Activated CD8-positive, alpha-beta memory T cell treated with anti-CD3 and anti-CD28 coated beads, Interleukin-2, amount 50 U/mL, for 24 hours (primary cell): Measurements from ENCODE around the gene PIGC.
"Not testable (repeated sequence)": the region's sequence is repeated elsewhere in the genome, so short reads cannot be mapped to it uniquely, and the experiment has no call there.

Experiments used
- DNase-seq: peaks from one replicate; pipeline ENCODE4 v3.0.0-alpha.2; 2020; ENCODE audit errors: extremely low read depth

Gene PIGC

DNA sequence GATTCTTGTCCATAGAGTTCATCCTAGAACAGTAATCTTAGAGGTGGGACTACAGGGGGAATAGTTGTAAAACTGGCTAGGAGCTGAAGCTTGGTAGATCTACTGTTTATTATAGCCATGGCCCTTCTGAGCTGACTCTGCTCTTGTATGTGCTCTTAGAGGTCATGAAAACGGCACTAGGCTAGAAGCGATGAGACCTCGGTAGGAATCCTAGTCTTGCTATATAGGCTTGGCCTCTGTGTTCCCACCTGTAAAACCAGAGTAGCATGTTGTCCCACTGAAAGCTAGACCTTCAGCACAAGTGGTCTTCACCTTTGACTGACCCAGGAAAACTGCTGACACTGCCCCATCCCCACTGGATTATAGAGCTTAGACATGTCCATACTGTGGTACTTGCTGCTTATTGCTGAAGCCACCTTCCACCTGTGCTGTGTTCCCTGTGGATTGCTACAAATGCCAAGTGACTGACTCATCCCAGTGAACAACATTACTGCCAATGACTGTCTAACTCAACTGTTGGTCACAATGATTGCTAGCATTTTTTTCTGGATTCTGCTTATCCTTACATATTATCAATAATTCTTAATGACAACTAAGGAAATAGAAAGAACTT lies 23.0 kb upstream of the PIGC start:
- no peak for DNase-seq

DNA sequence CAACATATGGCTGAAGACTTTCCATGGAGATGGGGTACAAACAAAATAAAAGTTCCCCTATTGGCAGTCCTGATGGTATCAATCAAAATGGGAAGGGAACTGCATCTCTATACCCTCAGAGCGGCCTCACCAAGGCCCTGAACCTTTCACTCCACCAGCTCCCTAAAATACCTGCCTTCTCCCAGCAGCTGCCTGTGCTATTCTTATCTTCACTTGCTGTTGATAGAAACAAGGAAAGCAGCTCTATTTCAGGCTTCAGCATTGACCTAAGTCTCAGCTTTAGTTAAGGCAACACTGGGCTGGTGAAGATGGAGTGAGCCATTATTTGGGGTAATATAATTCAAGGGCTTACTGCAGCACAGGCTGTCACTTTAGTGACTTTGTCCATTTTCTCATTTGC lies 21.7 kb upstream of the PIGC start:
- no peak for DNase-seq

DNA sequence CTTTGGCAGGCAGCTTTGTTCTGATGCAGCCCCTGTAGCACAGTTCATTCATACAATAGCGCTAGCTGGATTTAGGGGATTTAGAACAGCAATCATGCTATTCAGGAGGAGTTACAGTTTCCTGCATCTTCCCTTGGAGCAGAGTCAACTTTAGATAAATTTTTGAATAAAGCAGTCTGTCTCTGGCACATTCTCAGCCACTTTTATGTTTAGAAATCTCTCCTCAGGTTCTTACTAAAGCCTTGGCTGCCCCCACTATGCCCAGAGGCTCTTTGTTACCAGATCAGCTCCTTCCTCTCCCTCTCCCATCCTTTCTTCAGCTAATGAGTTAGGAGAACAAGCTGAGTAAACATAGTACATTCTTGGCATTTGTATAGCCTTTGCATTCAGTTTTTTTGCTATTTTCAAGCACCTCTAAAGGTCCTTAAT lies 17.0 kb upstream of the PIGC start:
- DNase-seq: no peak

DNA sequence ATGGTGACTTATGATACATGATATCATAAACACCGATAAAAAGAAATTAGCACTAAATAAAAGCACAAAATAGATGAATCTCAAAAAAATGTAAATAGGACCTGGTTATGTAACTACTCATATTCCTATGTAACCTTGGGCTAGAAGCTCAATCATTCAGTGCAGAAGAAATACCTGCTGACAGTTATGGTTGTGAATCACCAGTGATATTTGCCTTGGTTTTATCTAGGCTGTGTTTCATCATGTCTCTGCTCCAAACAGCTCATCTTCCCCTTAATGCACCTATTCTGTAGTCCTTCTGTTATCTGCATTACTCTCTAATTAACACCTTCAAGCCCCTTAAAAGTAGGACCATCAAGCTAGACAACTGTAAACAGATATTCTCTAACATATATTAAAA lies 16.3 kb upstream of the PIGC start:
- DNase-seq: no peak

DNA sequence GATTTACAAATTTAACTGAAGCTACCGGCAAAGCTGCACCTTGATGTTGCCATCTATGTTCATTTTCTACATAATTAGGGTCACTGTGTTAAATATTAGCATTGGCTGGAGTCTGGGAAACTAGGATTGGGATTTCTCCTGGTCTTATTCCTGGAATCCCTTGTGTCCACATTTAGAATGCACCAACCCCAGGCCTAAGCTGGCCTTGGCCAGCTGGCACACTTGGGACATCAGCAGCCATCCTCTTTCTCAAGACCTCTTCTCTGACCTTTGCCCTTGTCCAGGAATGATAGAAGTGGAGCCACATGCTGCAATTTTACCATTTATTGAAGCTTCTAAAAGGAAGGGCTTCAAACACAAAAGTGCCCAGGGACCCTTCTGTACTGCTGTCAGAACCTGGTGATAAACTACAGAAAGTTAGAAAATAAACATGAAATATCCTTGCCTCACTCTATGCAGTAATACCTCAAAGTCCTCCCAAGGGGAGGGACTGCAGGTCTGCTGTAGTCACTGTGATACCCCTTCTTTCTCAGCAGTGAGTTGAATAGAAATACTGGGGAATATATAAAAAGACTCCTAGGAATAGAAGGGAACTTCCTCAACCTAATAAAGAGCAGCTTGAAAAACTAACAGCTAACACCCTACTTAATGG lies 13.7 kb upstream of the PIGC start:
- DNase-seq: no peak

DNA sequence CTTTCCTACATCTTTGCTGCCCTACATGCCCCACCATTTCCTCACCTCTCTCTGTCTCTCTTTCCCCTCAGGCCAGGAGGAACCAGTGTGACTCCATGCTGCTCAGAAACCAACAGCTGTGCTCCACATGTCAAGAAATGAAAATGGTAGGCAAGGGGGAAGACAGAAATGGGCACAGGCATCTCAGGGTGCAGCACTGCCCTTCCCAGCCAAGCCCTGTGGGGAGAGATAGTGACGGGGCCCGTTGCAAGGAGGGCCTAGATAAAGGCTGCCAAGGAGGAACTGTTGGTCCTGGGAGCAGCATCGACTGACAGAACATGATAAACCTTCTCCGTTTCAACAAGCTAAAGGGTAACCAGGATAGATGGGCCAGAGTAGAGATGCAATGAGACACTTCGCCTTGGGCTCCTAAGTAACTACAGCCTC lies 12.5 kb upstream of the PIGC start:
- DNase-seq: no peak

DNA sequence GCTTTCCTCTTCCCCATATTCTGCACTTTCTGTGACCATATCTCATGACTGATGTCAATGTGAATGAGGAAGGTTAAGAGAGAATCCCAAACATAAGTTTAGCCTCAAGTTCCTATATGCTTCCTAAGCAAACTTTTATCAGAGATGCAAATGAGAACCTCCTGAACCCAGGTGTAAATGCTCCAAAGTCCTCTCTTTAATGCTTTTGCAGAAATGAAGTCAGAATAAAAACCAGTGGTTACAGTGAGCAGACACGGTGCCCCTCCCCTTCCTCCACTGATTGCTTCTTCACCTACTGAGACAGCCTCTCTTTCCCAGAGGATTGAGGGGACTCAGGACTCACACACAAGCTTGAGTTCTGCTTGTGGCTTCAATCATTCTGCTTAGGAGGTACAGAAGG lies 11.6 kb upstream of the PIGC start:
- no peak for DNase-seq

DNA sequence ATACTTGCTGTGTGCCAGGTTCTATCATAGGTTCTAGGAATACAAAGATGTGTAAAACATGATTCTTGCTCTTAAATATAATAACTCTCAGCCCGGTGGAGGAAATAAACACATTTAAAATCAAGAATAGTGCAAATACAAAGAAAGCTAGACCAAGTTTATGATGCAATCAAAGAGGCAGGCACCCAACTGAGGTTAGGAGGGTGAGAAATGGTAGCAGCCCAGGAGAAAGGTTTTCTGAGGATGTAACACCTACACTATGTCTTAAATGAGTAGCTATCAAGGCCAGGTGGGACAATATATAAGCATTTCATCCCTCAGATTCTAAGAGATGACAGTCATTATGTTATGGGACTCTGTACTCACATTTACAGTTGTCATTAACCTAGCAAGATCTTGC lies 9.7 kb upstream of the PIGC start:
- DNase-seq: no peak

DNA sequence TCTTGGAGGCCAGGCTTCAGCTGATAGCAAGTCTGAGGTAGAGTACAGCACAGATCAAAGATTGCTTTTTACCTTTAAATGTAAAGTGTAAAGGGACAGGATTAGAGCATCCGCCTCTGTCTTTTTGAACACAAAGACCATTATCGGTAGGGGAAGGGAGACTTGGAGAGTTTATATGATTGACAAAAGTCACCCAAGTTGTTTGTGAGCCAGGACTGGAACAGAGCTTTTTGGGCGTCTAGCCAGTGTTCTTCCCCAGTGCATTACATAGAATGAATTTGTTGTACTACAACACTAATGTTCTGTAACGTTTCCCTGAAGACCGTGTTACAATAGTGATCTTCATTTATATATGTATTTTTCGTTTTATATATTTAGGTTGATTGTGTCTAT lies 9.3 kb upstream of the PIGC start:
- DNase-seq: no peak

DNA sequence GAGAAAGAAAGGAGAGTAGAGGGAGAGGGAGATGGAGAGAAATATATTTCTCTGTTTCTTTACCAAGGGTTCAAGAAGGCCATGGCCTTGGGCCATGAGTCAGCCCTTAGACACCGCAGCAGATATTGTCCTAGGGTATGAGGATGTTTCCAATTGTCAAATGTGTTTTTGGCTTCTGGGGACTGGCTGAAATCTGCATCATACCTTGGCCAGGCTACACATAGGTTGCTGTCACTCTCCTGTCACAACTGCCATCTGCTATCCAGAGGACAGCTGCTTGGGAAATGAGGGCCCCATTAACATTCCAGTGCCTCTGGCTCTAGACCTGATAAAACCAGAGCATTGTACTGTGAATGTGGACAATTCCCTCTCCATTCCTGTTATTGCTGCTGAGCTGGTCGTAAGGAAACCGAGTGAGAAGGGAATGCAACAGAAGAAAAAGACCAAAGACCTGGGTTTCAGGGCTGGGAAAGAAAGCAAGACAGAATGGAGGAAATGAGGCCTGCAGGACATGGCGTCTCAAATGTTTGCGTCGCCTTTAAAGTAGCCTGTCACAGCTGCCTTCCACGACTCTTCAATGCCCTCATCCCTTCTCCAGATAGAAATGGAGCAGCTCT lies 8.8 kb upstream of the PIGC start:
- DNase-seq: no peak

DNA sequence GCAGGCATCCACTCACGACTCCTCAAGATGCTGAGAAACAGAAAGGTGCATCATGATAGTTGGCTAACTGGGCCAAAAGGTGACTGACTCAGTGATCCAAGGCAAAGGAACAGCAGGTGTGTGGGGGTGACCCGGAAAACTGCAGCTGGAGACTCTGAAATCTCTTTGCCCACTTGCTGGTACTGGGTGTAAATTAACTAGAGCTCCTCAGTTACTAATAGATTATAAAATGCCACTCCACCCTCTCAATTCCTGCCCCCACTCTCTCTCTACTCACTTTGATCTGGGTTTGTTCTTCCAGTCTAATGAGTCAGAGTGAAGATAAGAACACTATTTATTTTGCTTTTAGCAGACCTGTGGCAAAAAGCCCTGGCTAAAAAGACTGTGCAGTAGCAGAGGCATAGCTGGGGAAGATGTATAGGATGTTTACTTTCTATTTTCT lies 7.2 kb upstream of the PIGC start:
- DNase-seq: no peak

DNA sequence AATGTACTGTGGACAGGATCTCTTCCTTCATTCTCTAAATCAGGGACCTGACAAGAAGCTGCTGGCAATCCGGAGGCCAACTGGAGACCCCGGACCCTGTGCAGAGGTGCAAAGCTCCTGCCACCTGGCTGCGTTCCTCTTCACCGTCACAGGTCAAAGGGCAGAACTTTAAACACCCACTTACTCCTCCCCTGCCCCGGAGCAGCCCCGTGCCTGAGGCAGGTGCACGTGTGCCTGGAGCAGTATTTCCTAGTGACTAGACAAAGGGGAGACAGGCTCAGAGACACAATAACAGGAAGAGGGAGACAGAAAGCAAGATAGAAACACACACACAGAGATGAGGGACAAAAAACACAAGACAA lies 6.6 kb upstream of the PIGC start:
- no peak for DNase-seq

DNA sequence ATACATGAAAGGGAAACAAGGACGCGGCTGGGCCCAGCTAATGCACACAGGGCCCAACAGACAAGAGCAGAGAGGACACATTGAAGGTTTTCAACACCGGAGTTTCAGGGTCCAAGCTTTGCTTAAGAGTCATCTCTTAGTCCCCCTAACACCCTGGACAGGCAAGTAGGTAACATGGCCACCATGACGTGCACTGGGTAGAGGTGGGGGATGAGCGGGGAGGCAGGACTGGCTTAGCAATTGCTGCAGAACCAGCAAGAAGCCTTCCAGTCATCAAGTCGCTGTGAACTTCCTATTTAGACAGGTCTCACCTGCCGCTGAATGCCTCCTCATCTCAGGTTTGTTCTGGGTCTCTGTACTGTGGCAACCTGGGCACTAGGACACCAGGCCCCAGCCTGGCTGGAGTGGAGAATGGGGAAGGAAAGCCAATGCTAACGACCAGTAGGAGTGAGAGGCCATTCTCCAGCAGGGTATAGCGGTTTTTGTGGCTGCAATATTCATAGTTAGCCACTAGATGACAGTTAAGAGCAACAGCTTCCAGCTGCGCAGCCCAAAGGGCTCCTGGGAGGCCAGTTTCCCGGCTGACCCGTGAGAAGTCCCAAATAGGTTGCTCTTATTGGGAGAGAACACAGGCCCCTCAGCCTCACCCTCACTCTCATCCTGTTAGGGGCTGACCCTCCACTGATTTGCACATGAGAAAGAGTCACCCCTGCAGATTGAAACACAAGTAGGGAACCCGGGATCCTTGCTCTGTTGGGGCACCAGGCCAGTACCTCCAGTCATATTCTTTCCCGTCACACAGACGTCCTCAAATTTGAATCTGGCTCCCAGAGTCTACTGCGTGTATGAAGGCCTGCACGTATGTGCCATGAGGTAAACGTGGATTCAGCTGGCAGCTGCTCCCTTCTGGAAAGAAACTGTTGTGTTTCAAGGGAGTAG lies 6.0 kb upstream of the PIGC start:
- no peak for DNase-seq

DNA sequence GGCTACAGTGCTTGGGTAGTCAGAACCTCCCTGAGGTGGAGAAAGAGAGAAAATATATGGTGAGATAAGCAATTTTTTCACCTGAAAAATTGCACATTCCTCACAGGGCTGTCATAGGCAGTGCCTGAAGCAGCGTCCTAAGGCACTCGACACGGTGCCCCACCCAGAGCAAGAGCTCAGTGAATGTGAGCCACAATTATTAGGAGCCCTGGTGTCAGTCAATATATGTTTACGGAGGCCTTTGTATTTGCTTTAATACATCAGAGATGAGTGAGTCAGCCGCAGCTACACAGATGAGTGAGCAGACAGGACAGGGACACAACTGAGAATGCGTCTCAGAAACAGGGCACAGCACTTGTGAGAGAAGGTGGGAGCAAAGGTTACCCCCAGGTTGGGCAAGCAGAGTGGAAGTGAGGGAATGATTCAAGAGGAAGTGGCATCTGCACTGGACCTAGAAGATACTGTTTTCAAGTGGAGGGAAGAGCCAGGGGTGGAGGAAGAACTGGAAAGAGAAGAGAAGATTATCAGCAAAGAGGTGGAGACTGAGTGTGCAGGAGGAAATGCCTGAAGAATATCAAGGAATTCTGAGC lies 5.2 kb upstream of the PIGC start:
- DNase-seq: no peak

DNA sequence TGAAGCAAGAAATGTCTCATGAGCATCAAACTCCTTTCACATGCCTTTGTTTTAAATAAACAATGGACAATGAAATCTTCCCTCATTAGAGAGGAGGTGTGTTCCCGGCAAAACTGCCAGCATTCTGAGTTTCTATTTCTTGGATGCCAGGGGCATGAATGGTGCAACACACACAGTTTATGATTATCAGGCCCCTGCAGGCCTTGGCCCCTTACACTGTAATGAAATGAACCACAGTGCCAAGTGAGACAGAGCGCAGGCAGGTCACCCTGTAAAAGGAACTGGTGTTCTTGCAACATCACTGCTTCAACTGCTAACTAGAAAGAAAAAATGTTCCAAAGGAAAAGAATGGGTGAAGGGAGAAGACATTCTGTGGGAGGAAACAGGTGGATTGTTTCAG lies 3.8 kb upstream of the PIGC start:
- no peak for DNase-seq

DNA sequence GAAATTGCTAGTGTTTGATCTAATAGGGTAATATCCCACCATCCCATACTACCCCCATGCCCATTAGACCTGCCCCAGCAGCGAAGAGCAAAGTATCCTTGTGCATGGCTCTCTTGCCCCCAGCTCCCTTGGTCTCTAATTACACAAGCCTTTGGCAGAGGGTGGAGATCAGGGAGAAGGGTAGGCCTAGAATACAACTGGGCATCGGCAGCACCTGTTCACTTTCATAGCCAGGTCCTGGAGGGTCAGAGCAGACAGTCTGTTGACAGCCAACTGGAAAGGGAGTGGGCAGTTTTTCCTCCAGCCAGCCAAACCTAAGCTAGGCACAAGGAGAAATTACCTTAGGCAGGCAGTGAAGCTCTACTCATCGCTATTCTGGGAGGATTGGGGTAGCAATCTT lies 2.7 kb upstream of the PIGC start:
- DNase-seq: no peak

DNA sequence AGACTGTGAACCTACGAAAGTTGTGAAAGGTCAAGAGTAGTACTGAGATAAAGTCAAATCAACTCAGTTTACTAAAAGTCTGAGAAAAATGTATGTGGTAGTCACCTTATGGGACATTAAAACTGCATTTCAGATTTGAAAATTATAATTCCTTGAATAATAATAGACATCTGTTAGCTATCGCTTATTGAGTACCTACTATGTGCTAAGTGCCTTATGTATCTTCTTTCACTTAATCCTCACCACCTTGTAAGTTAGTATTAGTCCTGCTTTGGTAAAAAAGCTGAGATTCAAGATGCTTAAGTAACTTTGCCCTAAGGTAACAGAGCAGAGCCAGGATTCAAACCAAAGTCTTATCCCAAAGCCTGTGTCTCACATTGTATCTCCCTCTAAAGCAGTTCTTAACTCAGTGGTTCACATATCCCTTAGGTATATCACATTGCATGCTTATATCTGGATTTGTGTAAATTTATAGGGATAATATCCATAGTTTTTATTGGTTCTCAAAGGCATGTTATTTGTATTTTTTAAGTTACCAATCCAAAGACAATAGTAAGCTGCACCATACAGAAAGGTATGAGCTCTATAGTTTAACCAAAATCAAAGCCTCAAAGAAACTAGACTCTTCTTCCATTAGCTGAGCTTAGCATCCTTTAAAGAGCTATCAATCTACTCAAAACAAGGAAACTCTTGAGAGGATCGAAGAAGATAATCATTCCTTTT lies 865 bp downstream of the PIGC start:
- DNase-seq: no peak

DNA sequence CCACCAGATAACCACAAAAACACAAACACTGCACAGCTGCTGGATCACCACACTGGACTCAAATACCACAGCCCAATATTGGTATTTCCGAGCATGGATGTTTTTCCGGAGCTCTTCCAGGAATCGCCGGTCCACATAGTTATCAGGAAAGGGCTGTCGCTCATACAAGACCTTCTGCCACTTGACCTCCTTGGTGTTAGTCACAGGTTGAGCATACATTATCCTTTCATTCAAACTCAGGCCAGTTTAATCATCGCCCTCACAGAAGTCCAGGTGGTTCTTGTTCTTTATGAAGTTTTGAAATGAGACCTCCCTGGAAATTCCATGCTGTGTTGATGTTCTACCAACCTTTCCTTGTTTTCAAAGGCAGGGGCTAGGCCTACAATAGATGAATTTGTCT lies 1.5 kb downstream of the PIGC start:
- DNase-seq: no peak

DNA sequence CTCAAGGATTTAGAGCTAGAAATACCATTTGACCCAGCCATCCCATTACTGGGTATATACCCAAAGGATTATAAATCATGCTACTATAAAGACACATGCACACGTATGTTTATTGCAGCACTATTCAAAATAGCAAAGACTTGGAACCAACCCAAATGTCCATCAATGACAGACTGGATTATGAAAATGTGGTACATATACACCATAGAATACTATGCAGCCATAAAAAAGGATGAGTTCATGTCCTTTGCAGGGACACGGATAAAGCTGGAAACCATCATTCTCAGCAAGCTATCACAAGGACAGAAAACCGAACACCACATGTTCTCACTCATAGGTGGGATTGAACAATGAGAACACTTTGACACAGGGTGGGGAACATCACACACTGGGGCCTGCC lies 6.7 kb downstream of the PIGC start:
- not testable (repeated sequence) for DNase-seq

DNA sequence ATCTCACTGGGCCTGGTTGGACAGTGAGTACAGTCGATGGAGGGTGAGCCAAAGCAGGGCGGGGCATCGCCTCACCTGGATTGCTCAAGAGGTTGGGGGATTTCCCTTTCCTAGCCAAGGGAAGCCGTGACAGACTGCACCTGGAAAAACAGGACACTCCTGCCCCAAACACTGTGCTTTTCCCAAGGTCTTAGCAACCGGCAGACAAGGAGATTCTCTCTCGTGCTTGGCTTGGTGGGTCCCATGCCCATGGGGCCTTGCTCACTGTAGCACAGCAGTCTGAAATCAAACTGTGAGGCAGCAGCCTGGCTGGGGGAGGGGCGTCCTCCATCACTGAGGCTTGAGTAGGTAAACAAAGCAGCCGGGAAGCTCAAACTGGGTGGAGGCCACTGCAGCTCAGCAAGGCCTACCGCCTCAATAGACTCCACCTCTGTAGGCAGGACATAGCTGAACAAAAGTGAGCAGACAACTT lies 12.1 kb downstream of the PIGC start:
- no peak for DNase-seq

DNA sequence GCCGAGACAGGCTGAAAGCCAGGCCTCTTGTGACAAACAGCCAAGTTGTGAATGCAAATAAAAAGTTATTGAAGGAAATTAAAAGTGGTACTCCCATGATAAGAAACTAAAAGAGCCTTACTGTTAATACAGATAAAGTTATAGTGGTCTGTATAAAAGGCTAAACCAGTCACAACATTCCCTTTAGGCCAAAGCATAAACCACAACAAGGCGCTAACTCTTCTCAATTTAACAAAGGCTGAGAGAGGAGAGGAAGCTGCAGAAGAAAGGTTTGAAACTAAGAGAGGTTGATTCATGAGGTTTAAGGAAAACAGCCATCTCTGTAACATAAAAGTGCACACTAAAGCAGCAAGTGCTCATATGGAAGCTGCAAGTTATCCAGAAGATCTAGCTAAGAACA lies 12.7 kb downstream of the PIGC start:
- no peak for DNase-seq
